HepG2 (cell line): ENCODE measurements around the gene ERH. TPM values are rescaled to one million over a fixed set of nuclear protein-coding genes. Genes with fewer than 3 reads are reported as not detected.

Experiments
- BHLHE40 ChIP-seq: IDR thresholded peaks from 2 replicates; pipeline ENCODE4 v1.6.1; 2011; ENCODE audit warnings: low read length, improper control_type of control experiment
- CBX2 ChIP-seq, 2 experiments: fragments of 200-600 bp in 1 of 2; sonication (generic); formaldehyde crosslinking in 1 of 2; IDR thresholded peaks; 2 replicates each; pipeline versions ENCODE4 v1.7.0 to v1.8.1; 2018 to 2022; ENCODE audit warnings: low read depth in 2 of 2, low read length in 1 of 2, mild to moderate bottlenecking in 1 of 2, missing genetic modification reagents in 1 of 2
- GATAD2A ChIP-seq: IDR thresholded peaks from 2 replicates; pipeline ENCODE4 v1.6.1; 2016
- YEATS2 ChIP-seq: sonication (generic); formaldehyde crosslinking; IDR thresholded peaks from 2 replicates; pipeline ENCODE4 v1.4.0; 2020; ENCODE audit warnings: missing genetic modification reagents, borderline replicate concordance
- ZFY ChIP-seq: sonication (generic); formaldehyde crosslinking; IDR thresholded peaks from 2 replicates; pipeline ENCODE4 v1.4.0; 2020; ENCODE audit warnings: missing genetic modification reagents
- ZNF224 ChIP-seq: sonication (generic); formaldehyde crosslinking; IDR thresholded peaks from 2 replicates; pipeline ENCODE4 v1.5.0; 2020; ENCODE audit warnings: mild to moderate bottlenecking, missing genetic modification reagents
- ZNF329 ChIP-seq: sonication (generic); formaldehyde crosslinking; IDR thresholded peaks from 2 replicates; pipeline ENCODE4 v1.9.0; 2021; ENCODE audit warnings: low read depth, mild to moderate bottlenecking, missing genetic modification reagents
- ZNF335 ChIP-seq: sonication (generic); formaldehyde crosslinking; IDR thresholded peaks from 2 replicates; pipeline ENCODE4 v1.4.0; 2020; ENCODE audit warnings: missing genetic modification reagents
- ZNF839 ChIP-seq: sonication (generic); formaldehyde crosslinking; IDR thresholded peaks from 2 replicates; pipeline ENCODE4 v1.4.0; 2020; ENCODE audit warnings: missing genetic modification reagents, mild to moderate bottlenecking, borderline replicate concordance
- ZSCAN22 ChIP-seq: sonication (generic); formaldehyde crosslinking; IDR thresholded peaks from 2 replicates; pipeline ENCODE4 v1.4.0; 2020; ENCODE audit warnings: mild to moderate bottlenecking, missing genetic modification reagents
- ZSCAN31 ChIP-seq: sonication (generic); formaldehyde crosslinking; IDR thresholded peaks from 2 replicates; pipeline ENCODE4 v1.5.0; 2020; ENCODE audit warnings: low read depth, mild to moderate bottlenecking, missing genetic modification reagents
- ZSCAN9 ChIP-seq: IDR thresholded peaks from 2 replicates; pipeline ENCODE4 v1.6.1; 2016; ENCODE audit warnings: borderline replicate concordance
- polyA plus RNA-seq, 8 experiments: library from polyadenylated mRNA; depleted of rRNA in 3 of 8; stranded (reverse) in 7 of 8; unstranded in 1 of 8; fragments of >200 nt; fragmentation: Illumina TruSeq in 4 of 8; extraction: Trizol in 4 of 8; gene quantifications; 2 replicates each; pipeline versions ENCODE4 v1.2.1 to v1.2.3, GENCODE V29; 2011 to 2016; ENCODE audit warnings: low read depth in 4 of 8, missing spikeins in 1 of 8, mixed read lengths in 1 of 8; ENCODE audit not compliant: insufficient read depth in 1 of 8
- total RNA-seq, 5 experiments: library from RNA; depleted of rRNA; stranded (reverse); fragments of >200 nt; fragmentation: Illumina TruSeq; extraction: Trizol; gene quantifications; 2 replicates each; pipeline ENCODE4 v1.2.3, GENCODE V29; 2016; ENCODE audit warnings: low read depth in 1 of 5
- TF ChIP-seq, protein P1 (sequence below): sonication (generic); formaldehyde crosslinking; IDR thresholded peaks from 2 replicates; pipeline ENCODE4 v1.4.0; 2020; ENCODE audit warnings: missing genetic modification reagents, mild to moderate bottlenecking, borderline replicate concordance
- TF ChIP-seq, protein P2 (sequence below): sonication (generic); formaldehyde crosslinking; IDR thresholded peaks from 2 replicates; pipeline ENCODE4 v1.4.0; 2020; ENCODE audit warnings: mild to moderate bottlenecking, missing genetic modification reagents
- TF ChIP-seq, protein P3 (sequence below): sonication (generic); formaldehyde crosslinking; IDR thresholded peaks from 2 replicates; pipeline ENCODE4 v1.5.1; 2020; ENCODE audit warnings: mild to moderate bottlenecking, missing genetic modification reagents, moderate library complexity
- TF ChIP-seq, protein P4 (sequence below): fragments of 450-650 bp; IDR thresholded peaks from 2 replicates; pipeline ENCODE4 v1.6.1; 2017; ENCODE audit warnings: mild to moderate bottlenecking

The ERH gene
- total and polyA plus RNA-seq, 2 of the 13 experiments (the other 11 are each of a cell fraction or from before 2014, with no cell fraction given) = 105 to 341 TPM

DNA sequence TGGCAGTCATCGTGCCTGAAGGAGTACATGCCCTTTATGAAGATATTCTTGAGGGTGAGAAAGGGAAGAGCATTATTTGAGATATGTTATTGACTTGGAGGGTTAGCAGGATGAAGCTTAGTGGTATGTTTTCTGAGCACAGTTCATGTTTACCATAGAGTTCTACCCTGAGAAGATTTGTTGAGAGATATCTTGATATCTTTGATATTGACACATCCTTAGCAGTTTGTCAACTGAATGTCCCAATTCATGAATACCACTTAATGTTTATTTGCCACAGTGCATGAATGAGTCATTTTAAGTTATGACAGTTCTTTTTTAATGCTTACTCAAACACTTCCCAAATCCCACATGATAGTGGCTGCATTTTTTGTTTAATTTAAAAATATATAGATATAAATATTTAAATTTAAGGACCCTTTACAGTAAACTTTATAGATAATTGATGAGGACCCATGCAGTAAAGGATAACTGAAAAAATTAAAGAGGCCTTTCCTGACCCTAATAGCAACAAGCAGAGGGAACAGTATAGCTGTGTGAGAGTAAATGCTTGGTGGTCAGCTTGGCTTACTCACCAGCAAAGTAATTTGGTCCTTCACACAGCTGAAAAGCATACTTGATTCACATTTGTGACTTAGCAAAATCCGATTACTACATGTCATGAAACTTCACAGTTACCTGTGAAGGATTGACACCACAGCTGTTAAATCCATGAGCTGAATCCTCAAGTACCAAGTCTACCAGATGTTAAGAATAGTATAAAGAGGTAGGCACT, 26.2 kb upstream of the ERH start (continued):
- TF ChIP-seq, protein P1, sequence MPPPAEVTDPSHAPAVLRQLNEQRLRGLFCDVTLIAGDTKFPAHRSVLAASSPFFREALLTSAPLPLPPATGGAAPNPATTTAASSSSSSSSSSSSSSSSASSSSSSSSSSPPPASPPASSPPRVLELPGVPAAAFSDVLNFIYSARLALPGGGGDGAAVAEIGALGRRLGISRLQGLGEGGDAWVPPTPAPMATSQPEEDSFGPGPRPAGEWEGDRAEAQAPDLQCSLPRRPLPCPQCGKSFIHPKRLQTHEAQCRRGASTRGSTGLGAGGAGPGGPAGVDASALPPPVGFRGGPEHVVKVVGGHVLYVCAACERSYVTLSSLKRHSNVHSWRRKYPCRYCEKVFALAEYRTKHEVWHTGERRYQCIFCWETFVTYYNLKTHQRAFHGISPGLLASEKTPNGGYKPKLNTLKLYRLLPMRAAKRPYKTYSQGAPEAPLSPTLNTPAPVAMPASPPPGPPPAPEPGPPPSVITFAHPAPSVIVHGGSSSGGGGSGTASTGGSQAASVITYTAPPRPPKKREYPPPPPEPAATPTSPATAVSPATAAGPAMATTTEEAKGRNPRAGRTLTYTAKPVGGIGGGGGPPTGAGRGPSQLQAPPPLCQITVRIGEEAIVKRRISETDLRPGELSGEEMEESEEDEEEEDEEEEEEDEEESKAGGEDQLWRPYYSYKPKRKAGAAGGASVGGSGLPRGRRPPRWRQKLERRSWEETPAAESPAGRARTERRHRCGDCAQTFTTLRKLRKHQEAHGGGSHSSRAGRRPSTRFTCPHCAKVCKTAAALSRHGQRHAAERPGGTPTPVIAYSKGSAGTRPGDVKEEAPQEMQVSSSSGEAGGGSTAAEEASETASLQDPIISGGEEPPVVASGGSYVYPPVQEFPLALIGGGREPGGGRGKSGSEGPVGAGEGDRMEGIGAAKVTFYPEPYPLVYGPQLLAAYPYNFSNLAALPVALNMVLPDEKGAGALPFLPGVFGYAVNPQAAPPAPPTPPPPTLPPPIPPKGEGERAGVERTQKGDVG (CRISPR knock-in tag) = no peak
- TF ChIP-seq ZNF329 (CRISPR knock-in tag) = no peak
- TF ChIP-seq, protein P2, sequence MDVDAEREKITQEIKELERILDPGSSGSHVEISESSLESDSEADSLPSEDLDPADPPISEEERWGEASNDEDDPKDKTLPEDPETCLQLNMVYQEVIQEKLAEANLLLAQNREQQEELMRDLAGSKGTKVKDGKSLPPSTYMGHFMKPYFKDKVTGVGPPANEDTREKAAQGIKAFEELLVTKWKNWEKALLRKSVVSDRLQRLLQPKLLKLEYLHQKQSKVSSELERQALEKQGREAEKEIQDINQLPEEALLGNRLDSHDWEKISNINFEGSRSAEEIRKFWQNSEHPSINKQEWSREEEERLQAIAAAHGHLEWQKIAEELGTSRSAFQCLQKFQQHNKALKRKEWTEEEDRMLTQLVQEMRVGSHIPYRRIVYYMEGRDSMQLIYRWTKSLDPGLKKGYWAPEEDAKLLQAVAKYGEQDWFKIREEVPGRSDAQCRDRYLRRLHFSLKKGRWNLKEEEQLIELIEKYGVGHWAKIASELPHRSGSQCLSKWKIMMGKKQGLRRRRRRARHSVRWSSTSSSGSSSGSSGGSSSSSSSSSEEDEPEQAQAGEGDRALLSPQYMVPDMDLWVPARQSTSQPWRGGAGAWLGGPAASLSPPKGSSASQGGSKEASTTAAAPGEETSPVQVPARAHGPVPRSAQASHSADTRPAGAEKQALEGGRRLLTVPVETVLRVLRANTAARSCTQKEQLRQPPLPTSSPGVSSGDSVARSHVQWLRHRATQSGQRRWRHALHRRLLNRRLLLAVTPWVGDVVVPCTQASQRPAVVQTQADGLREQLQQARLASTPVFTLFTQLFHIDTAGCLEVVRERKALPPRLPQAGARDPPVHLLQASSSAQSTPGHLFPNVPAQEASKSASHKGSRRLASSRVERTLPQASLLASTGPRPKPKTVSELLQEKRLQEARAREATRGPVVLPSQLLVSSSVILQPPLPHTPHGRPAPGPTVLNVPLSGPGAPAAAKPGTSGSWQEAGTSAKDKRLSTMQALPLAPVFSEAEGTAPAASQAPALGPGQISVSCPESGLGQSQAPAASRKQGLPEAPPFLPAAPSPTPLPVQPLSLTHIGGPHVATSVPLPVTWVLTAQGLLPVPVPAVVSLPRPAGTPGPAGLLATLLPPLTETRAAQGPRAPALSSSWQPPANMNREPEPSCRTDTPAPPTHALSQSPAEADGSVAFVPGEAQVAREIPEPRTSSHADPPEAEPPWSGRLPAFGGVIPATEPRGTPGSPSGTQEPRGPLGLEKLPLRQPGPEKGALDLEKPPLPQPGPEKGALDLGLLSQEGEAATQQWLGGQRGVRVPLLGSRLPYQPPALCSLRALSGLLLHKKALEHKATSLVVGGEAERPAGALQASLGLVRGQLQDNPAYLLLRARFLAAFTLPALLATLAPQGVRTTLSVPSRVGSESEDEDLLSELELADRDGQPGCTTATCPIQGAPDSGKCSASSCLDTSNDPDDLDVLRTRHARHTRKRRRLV = no peak
- no peak for TF ChIP-seq YEATS2 (CRISPR knock-in tag)
- no peak for TF ChIP-seq ZSCAN31 (CRISPR knock-in tag)
- TF ChIP-seq, protein P3, sequence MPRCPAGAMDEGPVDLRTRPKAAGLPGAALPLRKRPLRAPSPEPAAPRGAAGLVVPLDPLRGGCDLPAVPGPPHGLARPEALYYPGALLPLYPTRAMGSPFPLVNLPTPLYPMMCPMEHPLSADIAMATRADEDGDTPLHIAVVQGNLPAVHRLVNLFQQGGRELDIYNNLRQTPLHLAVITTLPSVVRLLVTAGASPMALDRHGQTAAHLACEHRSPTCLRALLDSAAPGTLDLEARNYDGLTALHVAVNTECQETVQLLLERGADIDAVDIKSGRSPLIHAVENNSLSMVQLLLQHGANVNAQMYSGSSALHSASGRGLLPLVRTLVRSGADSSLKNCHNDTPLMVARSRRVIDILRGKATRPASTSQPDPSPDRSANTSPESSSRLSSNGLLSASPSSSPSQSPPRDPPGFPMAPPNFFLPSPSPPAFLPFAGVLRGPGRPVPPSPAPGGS (CRISPR knock-in tag) = no peak
- no peak for TF ChIP-seq ZNF224 (CRISPR knock-in tag)
- TF ChIP-seq ZSCAN9 (CRISPR knock-in tag) = no peak
- no peak for TF ChIP-seq ZSCAN22 (CRISPR knock-in tag)
- TF ChIP-seq BHLHE40 = no peak
- no peak for TF ChIP-seq ZNF335 (CRISPR knock-in tag)
- TF ChIP-seq GATAD2A (CRISPR knock-in tag) = peak; percentile 48
- no peak for TF ChIP-seq CBX2 (IDR thresholded peaks at IDR 0.05; ENCODE audit: low read depth, low read length)
- TF ChIP-seq CBX2 (CRISPR knock-in tag; IDR thresholded peaks at IDR 0.05; ENCODE audit: low read depth) = no peak
- TF ChIP-seq, protein P4, sequence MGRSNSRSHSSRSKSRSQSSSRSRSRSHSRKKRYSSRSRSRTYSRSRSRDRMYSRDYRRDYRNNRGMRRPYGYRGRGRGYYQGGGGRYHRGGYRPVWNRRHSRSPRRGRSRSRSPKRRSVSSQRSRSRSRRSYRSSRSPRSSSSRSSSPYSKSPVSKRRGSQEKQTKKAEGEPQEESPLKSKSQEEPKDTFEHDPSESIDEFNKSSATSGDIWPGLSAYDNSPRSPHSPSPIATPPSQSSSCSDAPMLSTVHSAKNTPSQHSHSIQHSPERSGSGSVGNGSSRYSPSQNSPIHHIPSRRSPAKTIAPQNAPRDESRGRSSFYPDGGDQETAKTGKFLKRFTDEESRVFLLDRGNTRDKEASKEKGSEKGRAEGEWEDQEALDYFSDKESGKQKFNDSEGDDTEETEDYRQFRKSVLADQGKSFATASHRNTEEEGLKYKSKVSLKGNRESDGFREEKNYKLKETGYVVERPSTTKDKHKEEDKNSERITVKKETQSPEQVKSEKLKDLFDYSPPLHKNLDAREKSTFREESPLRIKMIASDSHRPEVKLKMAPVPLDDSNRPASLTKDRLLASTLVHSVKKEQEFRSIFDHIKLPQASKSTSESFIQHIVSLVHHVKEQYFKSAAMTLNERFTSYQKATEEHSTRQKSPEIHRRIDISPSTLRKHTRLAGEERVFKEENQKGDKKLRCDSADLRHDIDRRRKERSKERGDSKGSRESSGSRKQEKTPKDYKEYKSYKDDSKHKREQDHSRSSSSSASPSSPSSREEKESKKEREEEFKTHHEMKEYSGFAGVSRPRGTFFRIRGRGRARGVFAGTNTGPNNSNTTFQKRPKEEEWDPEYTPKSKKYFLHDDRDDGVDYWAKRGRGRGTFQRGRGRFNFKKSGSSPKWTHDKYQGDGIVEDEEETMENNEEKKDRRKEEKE = no peak
- no peak for TF ChIP-seq ZNF839 (CRISPR knock-in tag)
- TF ChIP-seq ZFY (CRISPR knock-in tag) = no peak
